ENCODE measurements around the gene SUGT1.

SUGT1 gene

GRCh38 chr13:52737965-52738364, 85.3 kb downstream of the SUGT1 start:
- no peak for DNase-seq (ENCODE audit: low read depth)

GRCh38 chr13:52738719-52739467, 86.3 kb downstream of the SUGT1 start:
- DNase-seq (ENCODE audit: low read depth) = no peak

- no peak for DNase-seq (ENCODE audit: low read depth)
Measured at GRCh38 chr13:52739468-52740071, 86.9 kb downstream of the SUGT1 start, which contains the start of gene CNMD. TSS of gene CNMD (minus strand) at chr13:52739820. CDS start at chr13:52739701, 119 bp downstream.

GRCh38 chr13:52743569-52743968, 90.9 kb downstream of the SUGT1 start:
- no peak for DNase-seq (ENCODE audit: low read depth)

GRCh38 chr13:52743988-52744387, 91.4 kb downstream of the SUGT1 start:
- DNase-seq (ENCODE audit: low read depth) = no peak

GRCh38 chr13:52744842-52745375, 92.3 kb downstream of the SUGT1 start:
- no peak for DNase-seq (ENCODE audit: low read depth)

- DNase-seq (ENCODE audit: low read depth) = no peak
Measured at GRCh38 chr13:52746141-52746540, 93.5 kb downstream of the SUGT1 start.

- DNase-seq (ENCODE audit: low read depth) = no peak
Measured at GRCh38 chr13:52749419-52749818, 96.8 kb downstream of the SUGT1 start.

Data from amniotic epithelial cell (primary cell).